ENCODE results near the gene EVPL.
"Not testable (repeated sequence)": the region's sequence is repeated elsewhere in the genome, so short reads cannot be mapped to it uniquely, and the experiment has no call there.

Gene EVPL

DNA sequence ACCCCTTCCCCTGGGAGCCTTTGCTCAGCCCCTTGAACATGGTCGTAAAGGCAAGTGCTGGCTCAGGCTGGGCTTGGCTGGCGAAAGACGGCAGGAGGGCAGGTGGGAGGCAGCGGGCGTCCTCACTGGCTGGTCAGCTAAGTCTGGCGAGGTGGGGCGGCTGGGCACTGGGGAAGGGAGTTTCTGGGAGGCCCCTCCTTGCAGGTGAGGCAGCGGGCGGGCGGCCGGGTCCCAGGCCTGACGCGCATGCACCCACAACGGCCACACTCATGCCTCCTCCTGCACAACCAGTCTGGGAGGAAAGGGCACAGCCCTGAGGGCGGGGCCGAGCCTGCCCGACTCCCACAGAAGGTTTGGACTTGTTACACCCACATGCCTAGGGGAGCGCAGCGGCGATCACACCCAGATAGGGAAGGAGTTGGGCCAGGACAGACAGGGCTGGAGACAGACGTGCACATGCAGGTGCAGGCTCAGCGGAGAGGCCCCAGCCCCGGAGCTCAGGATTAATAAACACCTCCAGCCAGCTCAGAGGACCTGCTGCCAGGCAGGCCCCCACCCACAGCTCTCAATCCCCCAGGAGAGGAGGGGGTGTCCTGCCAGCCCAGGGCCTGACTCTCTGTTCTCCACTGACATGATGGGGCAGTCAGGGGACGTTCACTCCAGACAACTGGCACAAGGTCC, at the start of gene EVPL:
EVPL (minus strand) TSS at position 148 of the 681 bp plus-strand sequence; CDS start at position 40, 108 bp downstream.
- in situ Hi-C loops (cut with HindIII; ENCODE audit: low sequenced_read_pairs): no loop called here

- in situ Hi-C loops (cut with HindIII; ENCODE audit: low sequenced_read_pairs): no loop called here
Measured at GRCh38 chr17:76076146-76076764, 49.1 kb upstream of the EVPL start.

- in situ Hi-C loops (cut with HindIII; ENCODE audit: low sequenced_read_pairs): no loop called here
Measured at GRCh38 chr17:76075364-76076145, 48.4 kb upstream of the EVPL start.

DNA sequence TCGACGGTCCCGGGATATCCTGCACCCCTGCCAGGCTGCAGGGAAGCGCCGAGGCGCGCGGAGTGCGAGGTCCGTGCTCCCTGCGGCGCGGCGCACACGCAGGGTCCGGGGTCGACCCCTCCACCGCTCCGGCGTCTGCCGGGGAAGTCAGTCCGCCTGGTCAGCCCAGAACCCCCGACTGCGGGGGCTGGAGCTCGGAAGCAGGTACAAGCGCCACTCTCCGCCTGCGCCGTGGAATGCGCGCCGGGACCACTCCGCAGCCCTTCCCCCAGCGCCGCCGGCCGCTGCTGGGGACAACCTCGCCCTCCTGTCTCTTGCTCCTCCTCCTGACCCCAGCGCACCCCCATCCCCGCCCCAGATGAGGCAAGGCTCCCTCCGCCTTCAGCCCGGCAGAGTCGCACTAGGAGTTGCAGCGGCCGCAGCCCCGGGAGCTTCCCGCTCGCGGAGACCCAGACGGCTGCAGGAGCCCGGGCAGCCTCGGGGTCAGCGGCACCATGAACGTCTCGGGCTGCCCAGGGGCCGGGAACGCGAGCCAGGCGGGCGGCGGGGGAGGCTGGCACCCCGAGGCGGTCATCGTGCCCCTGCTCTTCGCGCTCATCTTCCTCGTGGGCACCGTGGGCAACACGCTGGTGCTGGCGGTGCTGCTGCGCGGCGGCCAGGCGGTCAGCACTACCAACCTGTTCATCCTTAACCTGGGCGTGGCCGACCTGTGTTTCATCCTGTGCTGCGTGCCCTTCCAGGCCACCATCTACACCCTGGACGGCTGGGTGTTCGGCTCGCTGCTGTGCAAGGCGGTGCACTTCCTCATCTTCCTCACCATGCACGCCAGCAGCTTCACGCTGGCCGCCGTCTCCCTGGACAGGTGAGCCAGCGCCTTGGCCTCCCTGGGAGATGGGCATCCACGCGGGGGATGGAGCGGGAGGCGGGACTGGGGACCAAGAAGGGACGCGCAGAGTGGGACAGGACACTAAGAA, 47.6 kb upstream of the EVPL start, which contains the start of gene GALR2:
GALR2 (plus strand) TSS at position 392 of the 974 bp plus-strand sequence; CDS start at position 495, 103 bp downstream.
- in situ Hi-C loops (cut with HindIII; ENCODE audit: low sequenced_read_pairs): no loop called here

DNA sequence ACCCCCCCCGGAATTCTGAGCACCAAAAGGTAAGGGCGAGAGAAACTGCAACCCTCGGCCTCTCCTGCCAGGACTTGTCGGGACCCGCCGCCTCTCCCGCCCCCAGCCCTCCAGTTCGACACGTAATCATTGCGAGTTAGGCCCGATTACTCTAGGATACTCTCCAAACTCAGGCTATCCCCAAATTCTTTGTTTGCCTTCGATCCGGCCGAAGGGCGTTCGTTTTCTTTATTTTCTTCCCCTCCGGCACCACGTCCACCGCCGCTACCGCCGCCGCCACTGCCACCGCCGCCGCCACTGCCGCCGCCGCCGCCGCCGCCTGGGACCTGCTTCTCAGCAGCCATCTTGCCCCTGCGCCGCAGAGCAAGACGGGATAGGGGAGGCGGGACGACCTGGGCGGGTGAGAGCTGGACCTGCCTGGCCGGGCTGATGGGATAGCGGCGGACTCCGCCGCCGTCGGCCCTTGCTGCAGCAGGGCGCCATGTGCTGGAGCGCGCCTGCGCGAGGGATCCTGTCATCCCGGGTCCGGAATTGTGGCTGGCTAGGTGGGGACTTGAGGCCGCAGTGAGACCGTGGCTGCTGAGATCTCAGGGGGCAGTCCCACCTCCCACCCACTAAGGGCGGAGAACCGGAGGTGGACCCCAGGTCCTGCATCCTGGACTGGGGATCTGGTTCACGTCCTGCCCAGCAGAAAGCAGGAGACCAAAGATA, 45.2 kb upstream of the EVPL start, which contains the start of gene SRP68:
SRP68 (minus strand) TSS at position 370 of the 711 bp plus-strand sequence; CDS start at position 344, 26 bp downstream.
- in situ Hi-C loops (cut with HindIII; ENCODE audit: low sequenced_read_pairs): no loop called here

- in situ Hi-C loops (cut with HindIII; ENCODE audit: low sequenced_read_pairs): no loop called here
Measured at GRCh38 chr17:76071531-76072147, 44.5 kb upstream of the EVPL start.

GRCh38 chr17:76065775-76066174, 38.7 kb upstream of the EVPL start:
- in situ Hi-C loops (cut with HindIII; ENCODE audit: low sequenced_read_pairs): no loop called here

GRCh38 chr17:76063875-76064546, 36.9 kb upstream of the EVPL start:
- in situ Hi-C loops (cut with HindIII; ENCODE audit: low sequenced_read_pairs): no loop called here

GRCh38 chr17:76058264-76058663, 31.2 kb upstream of the EVPL start:
- in situ Hi-C loops (cut with HindIII; ENCODE audit: low sequenced_read_pairs): not testable (repeated sequence)

- in situ Hi-C loops (cut with HindIII; ENCODE audit: low sequenced_read_pairs): no loop called here
Measured at GRCh38 chr17:76056882-76057281, 29.8 kb upstream of the EVPL start.

GRCh38 chr17:76054112-76054476, 27.0 kb upstream of the EVPL start:
- in situ Hi-C loops (cut with HindIII; ENCODE audit: low sequenced_read_pairs): no loop called here

- in situ Hi-C loops (cut with HindIII; ENCODE audit: low sequenced_read_pairs): no loop called here
Measured at GRCh38 chr17:76053246-76054111, 26.4 kb upstream of the EVPL start.

DNA sequence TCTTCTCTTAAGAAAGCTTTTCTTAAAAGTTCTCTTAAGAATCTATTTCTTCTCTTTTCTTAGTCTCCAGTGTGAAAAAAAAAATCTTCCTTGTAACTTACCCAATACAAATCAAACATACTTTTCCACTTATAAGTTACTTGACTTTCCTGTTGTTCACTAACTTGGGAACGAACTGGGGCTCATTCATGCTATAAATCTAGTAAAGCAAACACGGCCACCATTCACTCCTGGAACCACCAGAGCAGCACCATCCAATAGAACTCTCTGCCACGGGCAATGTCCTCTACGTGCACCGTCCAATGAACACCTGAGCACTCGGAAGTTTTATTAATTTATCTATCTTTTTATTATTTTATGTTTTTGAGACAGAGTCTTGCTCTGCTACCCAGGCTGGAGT, 24.5 kb upstream of the EVPL start:
- in situ Hi-C loops (cut with HindIII; ENCODE audit: low sequenced_read_pairs): no loop called here

DNA sequence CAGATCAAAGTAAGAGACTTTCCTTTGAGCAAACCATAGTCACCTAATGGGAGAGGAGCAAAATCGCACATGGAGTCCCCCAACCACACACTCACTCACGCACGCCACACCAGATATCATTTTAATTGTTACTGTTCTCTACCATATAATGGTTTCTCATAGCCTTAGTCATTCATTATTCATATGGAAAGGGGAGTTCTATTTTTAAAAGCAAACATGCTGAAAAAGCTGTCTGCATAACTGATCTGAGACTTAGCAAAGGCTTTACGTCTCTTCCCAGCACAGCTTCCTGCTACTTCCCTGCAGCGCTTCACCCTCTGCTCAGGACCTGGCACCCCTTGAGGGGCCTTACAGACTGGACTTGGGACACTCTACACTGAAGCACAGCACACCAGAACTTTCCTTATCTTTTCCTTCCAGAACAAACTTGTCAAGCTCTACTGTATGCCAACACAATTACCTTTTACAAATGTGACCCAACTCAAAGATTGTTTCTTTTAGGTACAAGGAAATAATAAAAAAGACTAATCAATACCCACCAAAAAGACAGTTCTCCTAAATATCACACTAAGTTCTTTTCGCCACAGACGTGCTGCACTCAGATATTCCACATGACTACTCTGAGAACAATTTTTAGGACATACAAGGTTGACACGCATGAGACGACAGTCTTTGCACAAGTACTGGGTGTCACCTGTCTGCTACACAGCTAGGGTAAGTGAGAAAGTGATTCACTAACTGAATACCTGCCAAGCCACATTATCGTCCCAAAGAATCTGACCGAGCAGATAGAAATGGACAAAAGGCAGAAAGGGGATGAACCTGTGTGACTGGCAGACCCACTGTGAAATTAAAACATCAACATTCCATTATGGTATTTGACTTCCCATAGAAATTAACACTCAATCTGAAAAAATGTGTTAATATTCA, 23.7 kb upstream of the EVPL start:
- in situ Hi-C loops (cut with HindIII; ENCODE audit: low sequenced_read_pairs): no loop called here

DNA sequence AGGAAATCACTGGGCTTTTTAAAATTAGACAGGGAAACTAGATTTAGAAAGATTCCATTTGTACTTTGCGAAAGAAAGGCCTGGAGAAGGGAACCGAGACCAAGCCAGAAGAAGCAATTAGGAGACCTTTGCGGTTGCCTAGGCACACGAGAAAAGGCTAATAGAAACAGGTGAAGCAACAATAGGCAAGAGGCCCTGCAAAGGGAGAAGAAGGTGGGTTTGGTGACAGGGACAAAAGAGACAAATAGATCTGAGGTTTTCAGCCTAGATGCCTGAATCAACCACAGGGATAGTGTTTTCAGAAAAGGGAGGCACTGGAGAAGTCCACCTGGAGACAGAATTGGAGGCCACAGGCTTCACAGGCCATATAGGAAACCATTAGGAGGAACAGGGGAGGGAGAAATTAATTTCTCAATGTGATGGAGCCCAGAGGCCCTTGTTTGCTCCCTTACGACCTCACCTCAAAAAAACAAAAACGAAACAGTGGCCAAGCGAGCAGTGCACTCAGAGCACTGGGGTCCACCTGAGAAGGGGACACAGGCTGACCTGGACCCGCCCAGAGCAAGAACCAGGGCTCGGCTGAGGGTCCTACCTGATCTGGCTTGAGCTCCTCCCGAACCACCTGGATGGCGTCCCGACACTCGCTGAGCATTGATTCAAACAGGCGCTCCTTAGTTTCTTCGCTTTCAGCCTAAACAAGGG, 22.9 kb upstream of the EVPL start:
- in situ Hi-C loops (cut with HindIII; ENCODE audit: low sequenced_read_pairs): no loop called here

- in situ Hi-C loops (cut with HindIII; ENCODE audit: low sequenced_read_pairs): no loop called here
Measured at GRCh38 chr17:76049239-76049638, 22.1 kb upstream of the EVPL start.
